Stimulated activated CD4-positive, alpha-beta T cell treated with anti-CD3 and anti-CD28 coated beads, TNF-alpha, amount 100 ng/mL, for 48 hours (primary cell): Measurements from ENCODE around the gene SLC35F3.
A peak's percentile ranks its signal among the peaks of the same experiment; 100 is the strongest.
"Not testable (repeated sequence)": the region's sequence is repeated elsewhere in the genome, so short reads cannot be mapped to it uniquely, and the experiment has no call there.

ENCODE experiments used
- DNase-seq, 3 donors: peaks; one replicate each; pipeline ENCODE4 v3.0.0-alpha.2; 2020; ENCODE audit warnings: low read depth in 3 of 3

The SLC35F3 gene

GRCh38 chr1:234144901-234145300 is 240.4 kb downstream of the SLC35F3 start:
- DNase-seq = no peak

- no peak for DNase-seq
These were observed 243.9 kb downstream of the SLC35F3 start for GRCh38 chr1:234148350-234148749.

GRCh38 chr1:234148816-234149215 is 244.3 kb downstream of the SLC35F3 start:
- DNase-seq = no peak

- no peak for DNase-seq
These were observed 244.7 kb downstream of the SLC35F3 start for GRCh38 chr1:234149217-234149616.

GRCh38 chr1:234150892-234151291 is 246.4 kb downstream of the SLC35F3 start:
- DNase-seq = no peak

GRCh38 chr1:234152344-234152743 is 247.9 kb downstream of the SLC35F3 start:
- not testable (repeated sequence) for DNase-seq

GRCh38 chr1:234154320-234155251 is 250.1 kb downstream of the SLC35F3 start:
- no peak for DNase-seq

- DNase-seq = no peak
These were observed 258.2 kb downstream of the SLC35F3 start for GRCh38 chr1:234162661-234163060.

- DNase-seq = no peak
These were observed 258.9 kb downstream of the SLC35F3 start for GRCh38 chr1:234163267-234163919.

GRCh38 chr1:234164098-234164709 is 259.7 kb downstream of the SLC35F3 start:
- DNase-seq = no peak

GRCh38 chr1:234168061-234168724 is 263.7 kb downstream of the SLC35F3 start:
- DNase-seq = no peak

- no peak for DNase-seq
These were observed 264.8 kb downstream of the SLC35F3 start for GRCh38 chr1:234169161-234169849.

- DNase-seq = no peak
These were observed 265.6 kb downstream of the SLC35F3 start for GRCh38 chr1:234170067-234170466.

- no peak for DNase-seq
These were observed 266.1 kb downstream of the SLC35F3 start for GRCh38 chr1:234170622-234171021.

GRCh38 chr1:234173968-234174367 is 269.5 kb downstream of the SLC35F3 start:
- no peak for DNase-seq

- no peak for DNase-seq
These were observed 270.9 kb downstream of the SLC35F3 start for GRCh38 chr1:234175363-234175762.

GRCh38 chr1:234176000-234176399 is 271.5 kb downstream of the SLC35F3 start:
- DNase-seq = no peak

- not testable (repeated sequence) for DNase-seq
These were observed 272.4 kb downstream of the SLC35F3 start for GRCh38 chr1:234176847-234177246.

- no peak for DNase-seq
These were observed 281.0 kb downstream of the SLC35F3 start for GRCh38 chr1:234185438-234185837.

GRCh38 chr1:234186037-234186688 is 281.7 kb downstream of the SLC35F3 start:
- peak in 1 of 3 donors; percentile 20 for DNase-seq

GRCh38 chr1:234188454-234188792 is 283.9 kb downstream of the SLC35F3 start:
- DNase-seq = no peak
